ENCODE data around the gene B3GALT6. TPM values are rescaled to one million over a fixed set of nuclear protein-coding genes. Genes with fewer than 3 reads are reported as not detected.
"Not testable (repeated sequence)": the region's sequence is repeated elsewhere in the genome, so short reads cannot be mapped to it uniquely, and the experiment has no call there.

The B3GALT6 gene
- total RNA-seq, result 16.8 and 32.7 TPM in 2 replicates

DNA sequence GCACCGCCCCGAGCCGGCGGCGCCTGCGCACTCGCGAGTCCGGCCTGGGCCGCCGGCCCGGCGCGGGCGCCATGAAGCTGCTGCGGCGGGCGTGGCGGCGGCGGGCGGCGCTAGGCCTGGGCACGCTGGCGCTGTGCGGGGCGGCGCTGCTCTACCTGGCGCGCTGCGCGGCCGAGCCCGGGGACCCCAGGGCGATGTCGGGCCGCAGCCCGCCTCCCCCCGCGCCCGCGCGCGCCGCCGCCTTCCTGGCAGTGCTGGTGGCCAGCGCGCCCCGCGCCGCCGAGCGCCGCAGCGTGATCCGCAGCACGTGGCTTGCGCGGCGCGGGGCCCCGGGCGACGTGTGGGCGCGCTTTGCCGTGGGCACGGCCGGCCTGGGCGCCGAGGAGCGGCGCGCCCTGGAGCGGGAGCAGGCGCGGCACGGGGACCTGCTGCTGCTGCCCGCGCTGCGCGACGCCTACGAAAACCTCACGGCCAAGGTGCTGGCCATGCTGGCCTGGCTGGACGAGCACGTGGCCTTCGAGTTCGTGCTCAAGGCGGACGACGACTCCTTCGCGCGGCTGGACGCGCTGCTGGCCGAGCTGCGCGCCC is at the start of gene B3GALT6:
Gene B3GALT6, plus strand, starts transcription at position 30 of the 588 bp plus-strand sequence. Its CDS starts 42 bp downstream, at position 72.
- DNase-seq (ENCODE audit: low read depth in 2 of 2), result no peak

DNA sequence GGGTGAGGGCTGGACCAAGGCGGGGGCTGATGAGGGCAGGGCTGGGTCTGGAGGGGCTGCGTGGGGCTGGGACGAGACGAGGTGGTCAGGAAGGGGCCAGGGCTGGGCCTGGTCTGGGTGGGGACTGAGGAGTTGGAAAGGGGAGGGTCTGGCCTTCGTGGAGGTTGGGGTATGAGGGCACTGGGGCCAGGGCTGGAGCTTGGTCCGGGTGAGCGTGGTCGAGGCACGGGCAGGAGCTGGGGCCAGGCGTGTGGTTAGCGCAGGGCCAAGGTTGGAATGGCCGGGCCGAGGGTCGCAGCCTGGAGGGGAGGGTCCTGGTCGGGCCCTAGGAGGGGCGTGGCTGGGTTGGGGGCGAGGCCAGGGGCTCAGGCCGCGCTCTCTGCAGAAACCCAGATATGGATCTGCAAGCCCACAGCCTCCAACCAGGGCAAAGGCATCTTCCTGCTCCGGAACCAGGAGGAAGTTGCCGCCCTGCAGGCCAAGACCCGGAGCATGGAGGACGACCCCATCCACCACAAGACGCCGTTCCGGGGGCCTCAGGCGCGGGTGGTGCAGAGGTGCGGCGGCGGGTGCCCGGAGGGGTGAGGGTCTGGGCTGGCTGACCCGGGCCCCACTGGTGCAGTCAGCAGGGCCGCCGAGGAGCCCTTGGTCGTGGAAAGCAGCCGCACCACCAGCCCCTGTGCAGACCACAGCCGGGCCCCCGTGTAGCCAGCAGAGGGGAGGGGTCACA is 49.4 kb upstream of the B3GALT6 start:
- no peak for DNase-seq (ENCODE audit: low read depth in 2 of 2)

DNA sequence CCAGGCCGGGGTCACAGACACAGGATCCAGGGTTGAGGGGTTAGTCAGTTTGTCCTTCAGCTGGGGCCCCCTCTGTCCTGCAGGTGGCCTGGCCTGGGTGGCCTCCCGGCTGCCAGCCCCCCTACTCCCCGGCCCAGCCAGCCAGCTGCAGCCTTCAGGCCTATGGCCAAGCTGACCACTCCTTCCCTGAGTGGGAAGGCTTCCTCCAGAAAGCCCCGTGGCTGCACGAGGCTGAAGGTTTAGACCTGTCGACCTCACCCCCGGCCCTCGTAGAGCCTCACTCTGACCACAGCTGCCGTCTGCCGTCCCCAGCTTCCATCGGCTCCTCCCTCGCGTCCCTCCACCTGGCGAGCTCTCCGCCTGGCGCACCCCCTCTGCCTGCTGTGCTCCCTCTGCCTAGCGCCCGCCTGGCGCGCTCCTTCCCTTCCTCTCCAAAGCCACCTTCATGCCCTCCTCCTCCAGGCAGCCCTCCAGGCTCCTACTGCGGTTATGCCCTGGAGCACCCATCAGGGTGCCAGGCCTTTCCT is 48.8 kb upstream of the B3GALT6 start:
- DNase-seq (ENCODE audit: low read depth in 2 of 2), result no peak

GRCh38 chr1:1183833-1184775 is 47.9 kb upstream of the B3GALT6 start:
- DNase-seq (ENCODE audit: low read depth in 2 of 2), result no peak

- DNase-seq (ENCODE audit: low read depth in 2 of 2), result no peak
Observed at GRCh38 chr1:1185101-1185765, 46.8 kb upstream of the B3GALT6 start.

- DNase-seq (ENCODE audit: low read depth in 2 of 2), result no peak
Observed at GRCh38 chr1:1187938-1188337, 44.1 kb upstream of the B3GALT6 start.

GRCh38 chr1:1189111-1189510 is 42.9 kb upstream of the B3GALT6 start:
- DNase-seq (ENCODE audit: low read depth in 2 of 2), result no peak

- no peak for DNase-seq (ENCODE audit: low read depth in 2 of 2)
Observed at GRCh38 chr1:1191734-1192133, 40.3 kb upstream of the B3GALT6 start.

DNA sequence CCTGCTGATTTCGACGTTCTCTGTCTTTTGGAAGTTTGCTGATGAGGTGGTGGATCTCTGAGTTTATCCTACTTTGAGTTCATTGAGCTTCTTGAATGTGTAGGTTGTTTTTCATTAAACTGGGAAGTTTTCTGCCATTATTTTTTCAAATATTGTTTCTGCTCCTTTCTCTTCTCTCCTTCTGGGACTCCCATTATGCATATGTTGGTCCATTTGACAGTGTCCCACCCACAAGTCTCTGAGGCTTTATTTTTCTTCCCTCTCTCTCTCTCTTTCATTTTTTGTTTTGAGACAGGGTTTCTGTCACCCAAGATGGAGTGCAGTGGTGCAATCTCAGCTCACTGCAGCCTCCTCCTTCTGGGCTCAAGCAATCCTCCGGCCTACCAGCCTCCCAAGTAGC is 37.3 kb upstream of the B3GALT6 start:
- no peak for DNase-seq (ENCODE audit: low read depth in 2 of 2)

DNA sequence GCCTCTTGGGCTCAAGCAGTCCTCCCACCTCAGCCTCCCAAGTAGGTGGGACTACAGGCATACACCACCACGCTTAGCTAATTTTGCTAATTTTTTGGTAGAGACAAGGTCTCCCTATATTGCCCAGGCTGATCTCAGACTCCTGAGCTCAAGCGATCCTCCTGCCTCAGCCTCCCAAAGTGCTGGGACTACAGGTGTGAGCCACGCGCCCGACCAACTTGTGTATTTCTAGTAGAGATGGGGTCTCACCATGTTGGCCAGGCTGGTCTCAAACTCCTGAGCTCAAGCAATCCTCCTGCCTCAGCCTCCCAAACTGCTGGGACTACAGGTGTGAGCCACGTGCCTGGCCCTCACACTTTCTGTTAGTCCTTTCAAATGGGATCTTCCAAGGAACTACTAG is 36.3 kb upstream of the B3GALT6 start:
- DNase-seq (ENCODE audit: low read depth in 2 of 2), result not testable (repeated sequence)

- DNase-seq (ENCODE audit: low read depth in 2 of 2), result no peak
Observed at GRCh38 chr1:1196431-1197187, 35.4 kb upstream of the B3GALT6 start.

GRCh38 chr1:1197188-1197500 is 34.9 kb upstream of the B3GALT6 start:
- DNase-seq (ENCODE audit: low read depth in 2 of 2), result no peak

- DNase-seq (ENCODE audit: low read depth in 2 of 2), result no peak
Observed at GRCh38 chr1:1197551-1198422, 34.2 kb upstream of the B3GALT6 start.

GRCh38 chr1:1198423-1199140 is 33.5 kb upstream of the B3GALT6 start:
- no peak for DNase-seq (ENCODE audit: low read depth in 2 of 2)

DNA sequence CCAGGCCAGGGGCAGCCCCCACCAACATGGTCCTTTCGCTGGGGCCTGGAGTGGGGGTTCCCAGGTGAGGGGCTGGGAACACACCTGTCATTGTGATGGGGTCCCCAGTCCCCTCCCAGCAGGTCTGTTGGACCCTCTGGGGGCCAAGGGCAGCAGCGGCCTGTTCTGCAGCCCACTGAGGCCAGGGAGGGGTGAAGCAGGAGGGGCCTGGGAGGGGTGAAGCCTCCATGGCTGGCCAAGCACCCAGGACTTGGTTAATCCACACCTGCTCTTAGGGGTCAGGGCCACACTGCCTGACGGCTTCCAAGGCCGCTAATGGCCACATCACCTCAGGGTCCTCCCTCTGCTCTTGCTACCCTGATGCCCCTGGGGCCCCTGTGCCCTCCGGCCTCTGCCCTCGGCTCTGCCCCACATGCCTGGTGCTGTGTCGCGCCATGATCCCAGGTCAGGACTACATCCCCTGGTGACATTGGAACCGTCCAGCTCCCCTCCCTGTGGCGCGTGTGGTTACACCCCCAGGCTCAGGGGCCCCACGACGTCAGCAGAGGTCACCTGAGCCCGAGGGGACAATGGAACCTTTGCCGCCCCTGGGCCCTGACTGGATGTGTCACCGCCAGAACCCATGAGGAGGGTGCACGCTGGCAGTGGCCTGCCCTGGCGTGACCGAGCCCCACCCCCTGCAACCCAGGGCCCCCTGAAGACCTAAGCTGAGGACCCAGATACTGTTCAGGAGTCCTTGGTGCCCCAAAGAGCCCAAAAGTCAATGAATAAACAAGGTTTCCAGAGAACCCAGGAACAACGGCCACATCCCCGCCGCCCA is 32.7 kb upstream of the B3GALT6 start:
- no peak for DNase-seq (ENCODE audit: low read depth in 2 of 2)

DNA sequence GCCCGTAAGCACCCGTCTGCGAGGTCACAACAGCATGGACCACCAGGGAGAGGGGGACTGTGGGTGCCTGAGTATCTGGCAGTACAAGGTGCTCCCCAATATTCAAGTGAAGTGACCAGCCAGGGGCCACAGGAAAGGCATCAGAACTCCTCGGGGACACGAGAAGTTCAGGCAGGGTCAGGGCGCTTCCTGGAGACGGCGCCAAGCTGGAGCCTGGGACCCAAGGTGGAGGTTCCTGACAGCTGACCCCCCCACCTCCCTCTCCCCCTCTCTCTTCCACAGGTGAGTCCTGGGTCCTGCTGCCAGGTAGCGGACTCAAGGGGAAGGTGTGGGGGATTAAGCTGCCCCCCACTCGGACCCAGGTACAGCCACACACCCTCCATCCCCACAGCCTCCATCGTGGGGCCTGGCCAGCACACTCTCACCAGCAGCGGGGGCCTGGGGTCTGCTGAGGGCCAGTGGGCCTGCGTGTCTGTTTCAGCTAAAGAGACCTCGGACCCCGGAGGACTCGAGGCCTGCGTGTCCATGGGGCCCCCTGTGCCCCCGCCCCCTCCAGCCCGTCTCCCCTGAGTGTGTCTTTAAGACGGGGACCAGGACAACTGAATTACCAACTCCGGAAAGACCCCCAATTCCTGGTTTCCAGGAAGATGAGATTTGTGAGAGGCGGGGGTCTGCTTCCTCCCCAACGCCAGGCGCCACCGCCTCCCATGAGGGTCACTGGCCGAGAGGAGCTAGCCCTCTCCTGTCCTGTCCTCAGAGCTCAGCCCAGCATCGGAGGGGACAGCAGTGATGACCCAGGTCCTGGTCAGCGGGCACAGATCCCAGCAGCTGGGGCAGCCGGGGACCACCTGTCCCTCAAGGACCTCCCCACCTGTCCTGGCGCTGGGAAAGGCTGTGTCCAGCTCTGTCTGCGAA is 31.8 kb upstream of the B3GALT6 start:
- DNase-seq (ENCODE audit: low read depth in 2 of 2), result no peak
